ENCODE data around the gene SLN. TPM values are rescaled to one million over a fixed set of nuclear protein-coding genes. Genes with fewer than 3 reads are reported as not detected.

The SLN gene
- total and polyA plus RNA-seq, 10 of the 15 experiments (the other 5 are each of a cell fraction or from before 2014, with no cell fraction given): 0.39 TPM; not detected in 9

DNA sequence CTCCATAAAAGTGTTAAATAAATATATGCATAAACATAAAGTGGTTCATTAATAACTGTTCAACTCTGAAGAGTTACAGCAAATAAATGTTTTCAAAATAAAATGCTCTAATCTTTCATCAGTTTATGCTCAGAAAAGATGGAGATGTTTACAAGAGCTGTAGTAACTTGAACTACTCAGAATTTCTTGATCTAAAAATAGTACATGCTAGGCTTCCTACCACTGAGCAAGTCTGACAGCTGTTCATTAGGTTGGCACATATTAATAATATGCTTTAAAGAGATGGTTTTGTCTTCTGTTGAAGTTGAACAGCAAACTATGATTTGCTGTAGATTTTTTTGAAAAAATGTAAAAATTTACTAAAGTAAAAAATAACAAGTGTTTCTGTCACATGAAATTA, 10.8 kb upstream of the SLN start:
- RAD21 ChIA-PET (ENCODE audit: unreplicated experiment): no interaction called here
- POLR2A ChIA-PET: no interaction called here
- in situ Hi-C loops (cut with MboI) (no loop called here), intact Hi-C loops (cut with micrococcal nuclease; ENCODE audit: unreplicated experiment) (no loop called here)
- no peak overlapping the region for H3K27ac ChIP-seq (ENCODE audit: control insufficient read depth, insufficient read depth)
- FAIRE-seq (no peak), DNase-seq (ENCODE audit: low read depth, low spot score) (no peak), ATAC-seq (no peak)
- no peaks in the 10 kb centered on the region for H3K9me3 ChIP-seq (replicated peaks; ENCODE audit: control insufficient read depth, insufficient read depth, low read length)
- no peaks in the 10 kb centered on the region for H4K20me1 ChIP-seq (ENCODE audit: control insufficient read depth, insufficient read depth)
- no peak overlapping the region for H3K4me2 ChIP-seq (ENCODE audit: control insufficient read depth, insufficient read depth)
- H3K4me1 ChIP-seq (ENCODE audit: control insufficient read depth, insufficient read depth, low read length): no peaks in the 10 kb centered on the region
- H3K79me2 ChIP-seq (ENCODE audit: control insufficient read depth, insufficient read depth, low read length): no peaks in the 10 kb centered on the region
- SMC1A ChIA-PET (ENCODE audit: uncharacterized antibody, unreplicated experiment): interaction anchor here (0.8 kb wide), 1 partner anchor 17 kb away, joined by 3 read pairs; no protein-coding TSS in a partner anchor
- TF ChIP-seq, protein P1, sequence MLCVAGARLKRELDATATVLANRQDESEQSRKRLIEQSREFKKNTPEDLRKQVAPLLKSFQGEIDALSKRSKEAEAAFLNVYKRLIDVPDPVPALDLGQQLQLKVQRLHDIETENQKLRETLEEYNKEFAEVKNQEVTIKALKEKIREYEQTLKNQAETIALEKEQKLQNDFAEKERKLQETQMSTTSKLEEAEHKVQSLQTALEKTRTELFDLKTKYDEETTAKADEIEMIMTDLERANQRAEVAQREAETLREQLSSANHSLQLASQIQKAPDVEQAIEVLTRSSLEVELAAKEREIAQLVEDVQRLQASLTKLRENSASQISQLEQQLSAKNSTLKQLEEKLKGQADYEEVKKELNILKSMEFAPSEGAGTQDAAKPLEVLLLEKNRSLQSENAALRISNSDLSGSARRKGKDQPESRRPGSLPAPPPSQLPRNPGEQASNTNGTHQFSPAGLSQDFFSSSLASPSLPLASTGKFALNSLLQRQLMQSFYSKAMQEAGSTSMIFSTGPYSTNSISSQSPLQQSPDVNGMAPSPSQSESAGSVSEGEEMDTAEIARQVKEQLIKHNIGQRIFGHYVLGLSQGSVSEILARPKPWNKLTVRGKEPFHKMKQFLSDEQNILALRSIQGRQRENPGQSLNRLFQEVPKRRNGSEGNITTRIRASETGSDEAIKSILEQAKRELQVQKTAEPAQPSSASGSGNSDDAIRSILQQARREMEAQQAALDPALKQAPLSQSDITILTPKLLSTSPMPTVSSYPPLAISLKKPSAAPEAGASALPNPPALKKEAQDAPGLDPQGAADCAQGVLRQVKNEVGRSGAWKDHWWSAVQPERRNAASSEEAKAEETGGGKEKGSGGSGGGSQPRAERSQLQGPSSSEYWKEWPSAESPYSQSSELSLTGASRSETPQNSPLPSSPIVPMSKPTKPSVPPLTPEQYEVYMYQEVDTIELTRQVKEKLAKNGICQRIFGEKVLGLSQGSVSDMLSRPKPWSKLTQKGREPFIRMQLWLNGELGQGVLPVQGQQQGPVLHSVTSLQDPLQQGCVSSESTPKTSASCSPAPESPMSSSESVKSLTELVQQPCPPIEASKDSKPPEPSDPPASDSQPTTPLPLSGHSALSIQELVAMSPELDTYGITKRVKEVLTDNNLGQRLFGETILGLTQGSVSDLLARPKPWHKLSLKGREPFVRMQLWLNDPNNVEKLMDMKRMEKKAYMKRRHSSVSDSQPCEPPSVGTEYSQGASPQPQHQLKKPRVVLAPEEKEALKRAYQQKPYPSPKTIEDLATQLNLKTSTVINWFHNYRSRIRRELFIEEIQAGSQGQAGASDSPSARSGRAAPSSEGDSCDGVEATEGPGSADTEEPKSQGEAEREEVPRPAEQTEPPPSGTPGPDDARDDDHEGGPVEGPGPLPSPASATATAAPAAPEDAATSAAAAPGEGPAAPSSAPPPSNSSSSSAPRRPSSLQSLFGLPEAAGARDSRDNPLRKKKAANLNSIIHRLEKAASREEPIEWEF (IDR thresholded peaks at IDR 0.05; ENCODE audit: insufficient replicate concordance, low read depth, low read length): no peak
- no peak for TF ChIP-seq RUNX3 (IDR thresholded peaks at IDR 0.05; ENCODE audit: low read length)
- no peak for TF ChIP-seq RBBP5 (conservative IDR thresholded peaks at IDR 0.05)
- TF ChIP-seq POLR2AphosphoS5 (IDR thresholded peaks at IDR 0.05; ENCODE audit: low read length): no peak
- no peak for TF ChIP-seq IRF4 (IDR thresholded peaks at IDR 0.05; ENCODE audit: low read depth, low read length)
- TF ChIP-seq NFYA (IDR thresholded peaks at IDR 0.05; ENCODE audit: borderline replicate concordance, low read depth, low read length): no peak
- no peak for TF ChIP-seq MTA3 (IDR thresholded peaks at IDR 0.05; ENCODE audit: borderline replicate concordance, low read length)
- TF ChIP-seq ZBTB4 (CRISPR knock-in tag; IDR thresholded peaks at IDR 0.05): no peak
- no peak for TF ChIP-seq KAT2A (conservative IDR thresholded peaks at IDR 0.05; ENCODE audit: control insufficient read depth, low read depth, low read length)
- no peak for TF ChIP-seq MLLT1 (IDR thresholded peaks at IDR 0.05)
- no peaks in the 10 kb centered on the region for H3K36me3 ChIP-seq (ENCODE audit: control insufficient read depth in 2 of 2, insufficient read depth in 2 of 2, low read length in 1 of 2)
- CTCF ChIA-PET: no interaction called here
- no peak overlapping the region for H3K9ac ChIP-seq (ENCODE audit: control insufficient read depth, insufficient read depth, low read length)
- H3K27me3 ChIP-seq (replicated peaks in 1 of 2; ENCODE audit: control insufficient read depth in 2 of 2, insufficient read depth in 2 of 2, low read length in 1 of 2): no peaks in the 10 kb centered on the region; a peak in 2 of 4 replicates
- no peak overlapping the region for H2AFZ ChIP-seq (ENCODE audit: control insufficient read depth, low read depth, low read length)
- H3K4me3 ChIP-seq: no peak overlapping the region
- no TSS peak for BruUV-seq (replicated peaks)

Data from GM12878 (cell line).